GM18505 (cell line): Measurements from ENCODE around the gene NKG7.
"Not testable (repeated sequence)": the region's sequence is repeated elsewhere in the genome, so short reads cannot be mapped to it uniquely, and the experiment has no call there.

Experiments
- ATAC-seq: cut with Tn5 transposase; IDR thresholded peaks from one replicate; pipeline ENCODE4 v1.9.1; 2021; ENCODE audit not compliant: unreplicated experiment
- POLR2A ChIP-seq: IDR thresholded peaks from 4 replicates; pipeline ENCODE4 v1.6.1; 2011; ENCODE audit warnings: borderline replicate concordance; ENCODE audit not compliant: insufficient read depth, insufficient read length; ENCODE audit errors: extremely low read depth

NKG7 gene

GRCh38 chr19:51398096-51398704, 25.7 kb upstream of the NKG7 start:
- no peak for TF ChIP-seq POLR2A
- no peak for ATAC-seq

- ATAC-seq = not testable (repeated sequence)
Observed at GRCh38 chr19:51397453-51397852, 25.0 kb upstream of the NKG7 start.

- no peak for ATAC-seq
- TF ChIP-seq POLR2A = no peak
Observed at GRCh38 chr19:51396175-51396574, 23.7 kb upstream of the NKG7 start.

- TF ChIP-seq POLR2A = peak; percentile 81
- peak; percentile 82 for ATAC-seq
Observed at GRCh38 chr19:51394050-51394836, 21.8 kb upstream of the NKG7 start.

GRCh38 chr19:51392701-51393100, 20.2 kb upstream of the NKG7 start:
- ATAC-seq = no peak
- TF ChIP-seq POLR2A = no peak

GRCh38 chr19:51391073-51391611, 18.7 kb upstream of the NKG7 start:
- no peak for TF ChIP-seq POLR2A
- no peak for ATAC-seq

- TF ChIP-seq POLR2A = no peak
- ATAC-seq = no peak
Observed at GRCh38 chr19:51389143-51389542, 16.7 kb upstream of the NKG7 start.

- no peak for ATAC-seq
- TF ChIP-seq POLR2A = no peak
Observed at GRCh38 chr19:51387924-51388389, 15.5 kb upstream of the NKG7 start, which contains the start of gene LIM2. LIM2 (minus strand) TSS chr19:51387974; CDS start chr19:51387443, 531 bp downstream.

GRCh38 chr19:51386882-51387520, 14.5 kb upstream of the NKG7 start:
- ATAC-seq = no peak
- TF ChIP-seq POLR2A = no peak

GRCh38 chr19:51382004-51382403, 9.6 kb upstream of the NKG7 start:
- TF ChIP-seq POLR2A = no peak
- ATAC-seq = no peak

GRCh38 chr19:51380379-51380778, 7.9 kb upstream of the NKG7 start:
- no peak for TF ChIP-seq POLR2A
- no peak for ATAC-seq

- no peak for ATAC-seq
- no peak for TF ChIP-seq POLR2A
Observed at GRCh38 chr19:51377422-51377821, 5.0 kb upstream of the NKG7 start.

- no peak for ATAC-seq
- no peak for TF ChIP-seq POLR2A
Observed at GRCh38 chr19:51375504-51376221, 3.2 kb upstream of the NKG7 start.
